AG09319 (cell line): ENCODE measurements around the gene KRTCAP3.

Source experiments
- DNase-seq: peaks from one replicate; pipeline ENCODE4 v3.0.0-alpha.2; 2010; ENCODE audit warnings: low read depth; ENCODE audit errors: extremely low read depth
- CTCF ChIP-seq: IDR thresholded peaks from 2 replicates; pipeline ENCODE4 v1.5.1; 2011; ENCODE audit warnings: low read depth, mild to moderate bottlenecking, inconsistent platforms, low read length, moderate library complexity

The KRTCAP3 gene

GRCh38 chr2:27445155-27445554 is 3.0 kb downstream of the KRTCAP3 start:
- no peak for DNase-seq
- TF ChIP-seq CTCF = no peak

- TF ChIP-seq CTCF = no peak
- no peak for DNase-seq
Measured at GRCh38 chr2:27445615-27446014, 3.4 kb downstream of the KRTCAP3 start.

GRCh38 chr2:27446057-27446456 is 3.9 kb downstream of the KRTCAP3 start:
- no peak for TF ChIP-seq CTCF
- DNase-seq = no peak

- no peak for DNase-seq
Measured at GRCh38 chr2:27448381-27448780, 6.2 kb downstream of the KRTCAP3 start.

GRCh38 chr2:27451095-27451494 is 8.9 kb downstream of the KRTCAP3 start:
- no peak for TF ChIP-seq CTCF
- no peak for DNase-seq

More at GRCh38 chr2:27448381-27448780, 6.2 kb downstream of the KRTCAP3 start:
- no peak for TF ChIP-seq CTCF

GRCh38 chr2:27453968-27454367 is 11.8 kb downstream of the KRTCAP3 start:
- DNase-seq = no peak

GRCh38 chr2:27461118-27461517 is 18.9 kb downstream of the KRTCAP3 start:
- TF ChIP-seq CTCF = no peak

More at GRCh38 chr2:27453968-27454367, 11.8 kb downstream of the KRTCAP3 start:
- TF ChIP-seq CTCF = no peak

More at GRCh38 chr2:27461118-27461517, 18.9 kb downstream of the KRTCAP3 start:
- no peak for DNase-seq
